ENCODE data around the gene LUZP2. TPM values are rescaled to one million over a fixed set of nuclear protein-coding genes. Genes with fewer than 3 reads are reported as not detected.

LUZP2 gene
- total RNA-seq, 1 donor from 2014 or later: not detected

- ATAC-seq (no peak), DNase-seq (no peak)
- no peaks in the 10 kb centered on the region for H3K27me3 ChIP-seq (ENCODE audit: low read depth)
- intact Hi-C loops (cut with DNase I): no loop called here
- H3K4me3 ChIP-seq: no peak overlapping the region
- H3K9me3 ChIP-seq: no peaks in the 10 kb centered on the region
- no peak for TF ChIP-seq CTCF (IDR thresholded peaks at IDR 0.05)
- H3K36me3 ChIP-seq: no peaks in the 10 kb centered on the region
- H3K27ac ChIP-seq: no peak overlapping the region
- H3K4me1 ChIP-seq: no peaks in the 10 kb centered on the region
Observed at GRCh38 chr11:24619900-24620299, 123.0 kb downstream of the LUZP2 start.

- ATAC-seq (no peak), DNase-seq (no peak)
- H3K27me3 ChIP-seq (ENCODE audit: low read depth): no peaks in the 10 kb centered on the region
- intact Hi-C loops (cut with DNase I): no loop called here
- no peak overlapping the region for H3K4me3 ChIP-seq
- H3K27ac ChIP-seq: no peak overlapping the region
- H3K9me3 ChIP-seq: no peaks in the 10 kb centered on the region
- H3K36me3 ChIP-seq: no peaks in the 10 kb centered on the region
- TF ChIP-seq CTCF (IDR thresholded peaks at IDR 0.05): no peak
- H3K4me1 ChIP-seq: no peaks in the 10 kb centered on the region
Observed at GRCh38 chr11:24622262-24622661, 125.4 kb downstream of the LUZP2 start.

GRCh38 chr11:24623121-24623520, 126.3 kb downstream of the LUZP2 start:
- Histone ChIP-seq H3K4me1 (no peaks in the 10 kb centered on the region), H3K27ac (no peak overlapping the region), H3K36me3 (no peaks in the 10 kb centered on the region), H3K9me3 (no peaks in the 10 kb centered on the region), H3K27me3 (ENCODE audit: low read depth) (no peaks in the 10 kb centered on the region), H3K4me3 (no peak overlapping the region)
- no peak for ATAC-seq
- intact Hi-C loops (cut with DNase I): no loop called here
- DNase-seq: no peak
- TF ChIP-seq CTCF (IDR thresholded peaks at IDR 0.05): no peak

GRCh38 chr11:24624432-24624831, 127.6 kb downstream of the LUZP2 start:
- H3K27ac ChIP-seq: no peak overlapping the region
- no peak for TF ChIP-seq CTCF (IDR thresholded peaks at IDR 0.05)
- no peak for ATAC-seq
- no peaks in the 10 kb centered on the region for H3K4me1 ChIP-seq
- no peak for DNase-seq
- intact Hi-C loops (cut with DNase I): no loop called here
- H3K9me3 ChIP-seq: no peaks in the 10 kb centered on the region
- no peaks in the 10 kb centered on the region for H3K27me3 ChIP-seq (ENCODE audit: low read depth)
- no peaks in the 10 kb centered on the region for H3K36me3 ChIP-seq
- H3K4me3 ChIP-seq: no peak overlapping the region

- H3K27ac ChIP-seq: no peak overlapping the region
- no peaks in the 10 kb centered on the region for H3K4me1 ChIP-seq
- ATAC-seq (no peak), DNase-seq (no peak)
- intact Hi-C loops (cut with DNase I): no loop called here
- no peak for TF ChIP-seq CTCF (IDR thresholded peaks at IDR 0.05)
- no peaks in the 10 kb centered on the region for H3K9me3 ChIP-seq
- H3K36me3 ChIP-seq: no peaks in the 10 kb centered on the region
- no peaks in the 10 kb centered on the region for H3K27me3 ChIP-seq (ENCODE audit: low read depth)
- no peak overlapping the region for H3K4me3 ChIP-seq
Observed at GRCh38 chr11:24625975-24626374, 129.1 kb downstream of the LUZP2 start.

- H3K9me3 ChIP-seq: no peaks in the 10 kb centered on the region
- ATAC-seq (no peak), DNase-seq (no peak)
- H3K4me1 ChIP-seq: no peaks in the 10 kb centered on the region
- no peaks in the 10 kb centered on the region for H3K36me3 ChIP-seq
- H3K4me3 ChIP-seq: no peak overlapping the region
- intact Hi-C loops (cut with DNase I): no loop called here
- TF ChIP-seq CTCF (IDR thresholded peaks at IDR 0.05): no peak
- no peak overlapping the region for H3K27ac ChIP-seq
- H3K27me3 ChIP-seq (ENCODE audit: low read depth): no peaks in the 10 kb centered on the region
Observed at GRCh38 chr11:24628224-24628776, 131.4 kb downstream of the LUZP2 start.

Data from lower lobe of right lung (tissue), 2 donors.